Mesenchymal stem cell (in vitro differentiated cells and primary cell): ENCODE results near the gene KRT76.
"Not testable (repeated sequence)": the region's sequence is repeated elsewhere in the genome, so short reads cannot be mapped to it uniquely, and the experiment has no call there.

Source experiments
- DNase-seq: peaks from one replicate; pipeline ENCODE4 v3.0.0-alpha.2; 2013
- H2AFZ ChIP-seq: one replicate; pipeline ENCODE4 v1.6.1; 2013; ENCODE audit warnings: low read depth, mild to moderate bottlenecking, control low read depth, inconsistent platforms, low read length, moderate library complexity
- H2AK5ac ChIP-seq: 2 replicates; pipeline ENCODE4 v1.6.1; 2013; ENCODE audit warnings: low read length, moderate library complexity, mild to moderate bottlenecking, inconsistent platforms; ENCODE audit not compliant: severe bottlenecking
- H2BK120ac ChIP-seq: one replicate; pipeline ENCODE4 v1.6.1; 2013; ENCODE audit warnings: low read depth, mild to moderate bottlenecking, inconsistent platforms, low read length, moderate library complexity
- H2BK12ac ChIP-seq, 2 experiments: one replicate each; pipeline ENCODE4 v1.6.1; 2013; ENCODE audit warnings: inconsistent platforms in 2 of 2, low read length in 2 of 2, mild to moderate bottlenecking in 2 of 2, moderate library complexity in 2 of 2, control low read depth in 1 of 2
- H2BK15ac ChIP-seq: one replicate; pipeline ENCODE4 v1.6.1; 2013; ENCODE audit warnings: mild to moderate bottlenecking, low read depth, inconsistent platforms; ENCODE audit not compliant: poor library complexity, severe bottlenecking
- H2BK5ac ChIP-seq: 2 replicates; pipeline ENCODE4 v1.6.1; 2013; ENCODE audit warnings: low read depth, mild to moderate bottlenecking, low read length, control low read depth, inconsistent platforms; ENCODE audit not compliant: poor library complexity, severe bottlenecking
- H3K14ac ChIP-seq, 2 experiments: one replicate each; pipeline ENCODE4 v1.6.1; 2013; ENCODE audit warnings: inconsistent platforms in 2 of 2, low read length in 2 of 2, control low read depth in 1 of 2, mild to moderate bottlenecking in 1 of 2, moderate library complexity in 1 of 2
- H3K18ac ChIP-seq, 2 experiments: one replicate each; pipeline ENCODE4 v1.6.1; 2013; ENCODE audit warnings: inconsistent platforms in 2 of 2, low read length in 2 of 2, control low read depth in 1 of 2, low read depth in 1 of 2, mild to moderate bottlenecking in 1 of 2
- H3K23ac ChIP-seq, 2 experiments: one replicate each; pipeline ENCODE4 v1.6.1; 2013; ENCODE audit warnings: inconsistent platforms in 2 of 2, low read length in 2 of 2, mild to moderate bottlenecking in 2 of 2, moderate library complexity in 2 of 2, control low read depth in 1 of 2
- H3K27ac ChIP-seq: 2 replicates; pipeline ENCODE4 v1.5.1; 2013; ENCODE audit warnings: mild to moderate bottlenecking, moderate library complexity, low read length, control low read depth, inconsistent platforms; ENCODE audit not compliant: poor library complexity, severe bottlenecking
- H3K27me3 ChIP-seq, 2 experiments: 2 replicates each; pipeline versions ENCODE4 v1.6.1 to v1.7.0; 2013; ENCODE audit warnings: low read length in 2 of 2, mild to moderate bottlenecking in 2 of 2, moderate library complexity in 2 of 2, control low read depth in 1 of 2, inconsistent platforms in 1 of 2; ENCODE audit not compliant: control insufficient read depth in 1 of 2, insufficient read depth in 1 of 2
- H3K36me3 ChIP-seq, 2 experiments: 2 replicates each; pipeline versions ENCODE4 v1.6.1 to v1.7.0; 2013; ENCODE audit warnings: low read length in 2 of 2, control low read depth in 1 of 2, inconsistent platforms in 1 of 2, low read depth in 1 of 2, mild to moderate bottlenecking in 1 of 2; ENCODE audit not compliant: insufficient read depth in 2 of 2, control insufficient read depth in 1 of 2
- H3K4ac ChIP-seq, 2 experiments: one replicate each; pipeline ENCODE4 v1.6.1; 2013; ENCODE audit warnings: inconsistent platforms in 2 of 2, low read length in 2 of 2, mild to moderate bottlenecking in 2 of 2, moderate library complexity in 2 of 2, control low read depth in 1 of 2, low read depth in 1 of 2
- H3K4me1 ChIP-seq: 2 replicates; pipeline ENCODE4 v1.6.1; 2013; ENCODE audit warnings: low read depth, low read length, control low read depth; ENCODE audit not compliant: control insufficient read depth, insufficient read depth
- H3K4me2 ChIP-seq: 2 replicates; pipeline ENCODE4 v1.6.1; 2013; ENCODE audit warnings: low read length, mild to moderate bottlenecking, inconsistent platforms; ENCODE audit not compliant: poor library complexity, severe bottlenecking
- H3K4me3 ChIP-seq, 2 experiments: 2 replicates each; pipeline versions ENCODE4 v1.5.1 to v1.7.0; 2013; ENCODE audit warnings: low read length in 2 of 2, mild to moderate bottlenecking in 2 of 2, control low read depth in 1 of 2, low read depth in 1 of 2; ENCODE audit not compliant: insufficient read depth in 1 of 2
- H3K79me1 ChIP-seq: replicated peaks from 2 replicates; pipeline ENCODE4 v1.6.1; 2013; ENCODE audit warnings: mild to moderate bottlenecking, control low read depth, low read length, inconsistent platforms; ENCODE audit not compliant: poor library complexity, severe bottlenecking
- H3K9ac ChIP-seq: 2 replicates; pipeline ENCODE4 v1.7.0; 2013; ENCODE audit warnings: mild to moderate bottlenecking, low read length, moderate library complexity
- H3K9me3 ChIP-seq: 2 replicates; pipeline ENCODE4 v1.7.0; 2013; ENCODE audit warnings: mild to moderate bottlenecking, low read length; ENCODE audit not compliant: control insufficient read depth
- H4K8ac ChIP-seq: one replicate; pipeline ENCODE4 v1.6.1; 2013; ENCODE audit warnings: inconsistent platforms, mild to moderate bottlenecking, low read length, moderate library complexity
- H4K91ac ChIP-seq: one replicate; pipeline ENCODE4 v1.6.1; 2013; ENCODE audit warnings: mild to moderate bottlenecking, low read length, inconsistent platforms
- WGBS: methylation state at CpG from one replicate; pipeline ENCODE4 v1.1.7; 2013; ENCODE audit warnings: mixed read lengths; 5-methylcytosine and 5-hydroxymethylcytosine counted together

Gene KRT76

DNA sequence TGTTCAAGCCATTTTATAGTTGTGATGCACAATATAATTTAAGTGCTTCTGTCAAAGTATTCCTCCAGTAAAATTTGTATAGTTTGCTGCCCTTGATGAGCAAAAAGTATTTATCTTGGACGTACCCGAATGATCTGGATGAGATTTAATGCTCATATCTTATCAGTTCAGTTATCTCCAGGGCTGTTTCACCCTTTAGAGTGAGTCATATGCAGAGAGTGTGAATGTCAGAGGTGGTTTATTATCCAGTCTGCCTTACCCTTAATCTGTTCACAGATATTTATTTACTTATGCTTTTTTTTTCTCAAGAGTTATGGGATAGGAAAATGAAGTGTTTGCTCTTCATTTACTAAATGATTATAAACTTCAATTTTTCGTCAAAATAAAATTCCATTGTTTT is 26.6 kb downstream of the KRT76 start:
- H3K4me3 ChIP-seq, H4K8ac ChIP-seq, H3K27ac ChIP-seq, H2AK5ac ChIP-seq, H3K23ac ChIP-seq, H3K9me3 ChIP-seq, H2BK15ac ChIP-seq, H3K79me1 ChIP-seq, H4K91ac ChIP-seq, H2BK12ac ChIP-seq, H2BK5ac ChIP-seq, H2BK120ac ChIP-seq, H2AFZ ChIP-seq, H3K4ac ChIP-seq, DNase-seq, H3K14ac ChIP-seq, H3K18ac ChIP-seq, H3K4me1 ChIP-seq, H3K4me2 ChIP-seq, H3K9ac ChIP-seq, H3K36me3 ChIP-seq: not testable (repeated sequence)
- WGBS: 57% methylated on average over 2 of the region's 3 CpGs
- H3K27me3 ChIP-seq: peaks cover 17 to 65% of the 10 kb centered on the region in 2 experiments

DNA sequence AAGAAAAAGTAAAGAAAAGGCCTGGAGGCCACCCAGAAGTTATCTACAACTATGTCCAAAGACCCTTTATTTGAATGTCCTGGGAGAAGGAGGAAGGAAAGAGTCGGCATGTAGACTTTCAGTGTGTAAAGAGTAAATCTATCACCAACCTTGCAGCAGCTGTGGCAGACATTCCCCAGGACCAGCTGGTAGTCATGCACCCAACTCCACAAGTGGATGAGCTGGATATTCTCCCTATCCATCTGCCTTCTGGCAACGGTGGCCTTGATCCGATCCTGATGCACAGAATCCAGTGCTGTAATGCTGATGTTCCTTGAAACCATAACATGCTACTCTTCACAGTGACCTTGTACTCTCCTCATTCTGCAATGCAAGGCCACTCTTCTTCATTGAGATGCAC is 27.3 kb downstream of the KRT76 start:
- Histone ChIP-seq H3K4ac (no peak overlapping the region), H4K8ac (no peak overlapping the region), H2AK5ac (no peak overlapping the region), H3K9ac (no peak overlapping the region), H2BK120ac (no peak overlapping the region), H2BK12ac (no peak overlapping the region), H3K18ac (no peak overlapping the region), H3K9me3 (no peaks in the 10 kb centered on the region), H4K91ac (no peak overlapping the region), H2BK15ac (no peak overlapping the region), H3K36me3 (no peaks in the 10 kb centered on the region), H3K27me3 (peaks cover 10 to 65% of the 10 kb centered on the region in 2 experiments), H3K4me2 (no peak overlapping the region), H3K27ac (no peak overlapping the region), H2AFZ (no peak overlapping the region), H3K14ac (no peak overlapping the region), H3K4me1 (no peaks in the 10 kb centered on the region), H3K4me3 (no peak overlapping the region), H2BK5ac (no peak overlapping the region), H3K79me1 (no peaks in the 10 kb centered on the region), H3K23ac (no peak overlapping the region)
- 97% methylated on average over 3 of the region's 3 CpGs for WGBS
- DNase-seq: no peak

DNA sequence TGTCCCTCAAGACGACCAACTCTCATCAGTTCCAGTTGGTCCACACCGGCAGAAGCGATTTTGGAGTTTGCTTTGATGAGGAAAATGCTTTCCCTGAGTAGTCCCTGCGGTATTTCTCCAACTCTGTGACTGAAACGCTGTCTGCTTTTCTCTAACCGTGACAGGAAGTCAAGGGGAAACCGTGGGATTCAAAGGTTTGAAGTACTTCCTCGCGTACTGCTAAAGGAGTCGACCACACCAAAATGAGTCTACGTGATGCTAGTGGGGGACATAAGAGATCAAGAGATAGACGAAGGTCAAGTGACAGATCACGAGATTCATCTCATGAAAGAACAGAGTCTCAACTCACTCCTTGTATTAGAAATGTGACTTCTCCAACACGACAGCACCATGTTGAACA is 28.6 kb downstream of the KRT76 start:
- Histone ChIP-seq H3K23ac (no peak overlapping the region), H3K36me3 (no peaks in the 10 kb centered on the region), H2BK5ac (no peak overlapping the region), H2BK120ac (no peak overlapping the region), H3K4me2 (no peak overlapping the region), H3K27me3 (peaks cover 10 to 64% of the 10 kb centered on the region in 2 experiments), H3K9ac (no peak overlapping the region), H4K8ac (no peak overlapping the region), H3K4ac (no peak overlapping the region), H4K91ac (no peak overlapping the region), H3K79me1 (no peaks in the 10 kb centered on the region), H2BK12ac (no peak overlapping the region), H3K27ac (no peak overlapping the region), H2AK5ac (no peak overlapping the region), H2AFZ (no peak overlapping the region), H3K4me1 (no peaks in the 10 kb centered on the region), H2BK15ac (no peak overlapping the region), H3K4me3 (no peak overlapping the region), H3K9me3 (no peaks in the 10 kb centered on the region), H3K18ac (no peak overlapping the region), H3K14ac (no peak overlapping the region)
- DNase-seq: no peak
- WGBS: 78% methylated on average over 14 of the region's 14 CpGs

DNA sequence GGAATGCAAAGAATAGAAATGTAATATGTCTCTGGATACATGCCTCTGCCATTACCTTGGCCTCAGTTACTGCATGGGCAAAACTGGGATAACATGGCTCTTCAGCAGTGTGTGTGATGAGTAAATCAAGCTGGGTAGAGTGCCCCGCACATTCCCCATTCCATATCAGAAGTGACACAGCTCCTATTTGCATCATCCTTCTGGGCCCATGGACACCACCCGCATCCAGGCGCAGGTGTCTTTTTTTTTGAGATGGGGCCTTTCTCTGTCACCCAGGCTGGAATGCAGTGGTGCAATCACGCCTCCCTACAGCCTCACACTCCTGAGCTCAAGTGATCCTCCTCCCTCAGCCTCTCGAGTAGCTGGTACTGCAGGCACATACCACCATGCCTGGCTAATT is 31.6 kb downstream of the KRT76 start:
- H2AK5ac ChIP-seq: no peak overlapping the region
- H3K4me3 ChIP-seq: no peak overlapping the region
- no peak for DNase-seq
- no peak overlapping the region for H4K91ac ChIP-seq
- no peak overlapping the region for H3K18ac ChIP-seq
- 75% methylated on average over 4 of the region's 5 CpGs for WGBS
- no peak overlapping the region for H4K8ac ChIP-seq
- H2BK120ac ChIP-seq: no peak overlapping the region
- no peak overlapping the region for H2BK15ac ChIP-seq
- H2BK12ac ChIP-seq: no peak overlapping the region
- no peak overlapping the region for H2AFZ ChIP-seq
- no peak overlapping the region for H2BK5ac ChIP-seq
- no peaks in the 10 kb centered on the region for H3K36me3 ChIP-seq
- H3K14ac ChIP-seq: no peak overlapping the region
- H3K9me3 ChIP-seq: no peaks in the 10 kb centered on the region
- no peak overlapping the region for H3K27ac ChIP-seq
- H3K4me2 ChIP-seq: no peak overlapping the region
- H3K9ac ChIP-seq: no peak overlapping the region
- no peak overlapping the region for H3K4ac ChIP-seq
- no peak overlapping the region for H3K23ac ChIP-seq
- no peaks in the 10 kb centered on the region for H3K79me1 ChIP-seq
- peaks cover 10 to 71% of the 10 kb centered on the region in 2 experiments for H3K27me3 ChIP-seq
- no peaks in the 10 kb centered on the region for H3K4me1 ChIP-seq
